M059J (cell line): ENCODE data around the gene ARMC7. TPM values are rescaled to one million over a fixed set of nuclear protein-coding genes. Genes with fewer than 3 reads are reported as not detected.
"Not testable (repeated sequence)": the region's sequence is repeated elsewhere in the genome, so short reads cannot be mapped to it uniquely, and the experiment has no call there.

Experiments used
- DNase-seq: peaks from one replicate; pipeline ENCODE4 v3.0.0-alpha.2; 2012; ENCODE audit warnings: low read depth
- total RNA-seq: library from RNA; depleted of rRNA; stranded (reverse); fragments of >200 nt; shearing (Covaris generic); gene quantifications from 2 replicates; pipeline ENCODE4 v1.2.3, GENCODE V29; 2014; rRNA removed

ARMC7 gene
- 4.8 and 6.1 TPM in 2 replicates for total RNA-seq

DNA sequence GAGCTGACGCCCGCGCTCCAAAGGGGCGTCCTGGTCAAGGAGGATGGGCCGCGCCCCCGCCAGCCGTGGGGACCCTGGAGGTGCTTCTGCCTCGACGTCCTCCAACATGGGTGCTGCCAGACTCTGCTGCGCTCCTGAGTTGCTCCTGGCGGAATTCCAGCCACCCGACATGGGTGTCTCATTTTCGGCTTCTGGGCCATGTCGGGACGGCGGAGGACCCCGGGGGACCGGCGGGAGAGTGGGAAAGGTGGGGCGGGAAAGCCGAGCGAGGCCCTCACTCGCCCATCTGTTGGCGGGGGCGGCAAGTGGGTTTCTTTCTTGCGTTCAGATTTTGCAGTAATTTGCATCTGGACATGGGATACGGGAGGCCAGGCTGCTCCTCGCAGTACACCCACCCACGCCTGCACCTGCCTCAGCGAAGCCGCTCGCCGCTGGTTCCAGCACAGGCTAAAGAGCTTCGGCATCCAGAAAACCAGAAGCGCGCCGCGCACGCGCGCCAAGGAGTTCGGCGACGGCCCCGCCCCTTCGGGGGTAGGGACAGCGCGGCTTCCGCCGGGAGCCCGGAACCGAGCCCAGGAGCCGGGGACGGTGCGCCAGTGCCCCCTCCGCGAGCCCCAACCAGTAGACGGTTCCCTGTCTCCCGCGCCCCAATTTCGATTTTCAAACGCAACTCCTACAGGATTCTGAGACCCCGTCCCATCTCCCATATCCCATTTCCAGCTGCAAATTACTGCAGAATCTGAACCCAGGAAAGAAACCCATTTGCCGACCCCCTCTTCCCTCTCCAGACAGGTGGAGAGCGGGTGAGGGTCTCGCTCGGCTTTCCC, at the start of gene ARMC7:
ARMC7 (plus strand) TSS at position 563 of the 827 bp plus-strand sequence. CDS start 320 bp downstream, outside the sequence.
- peak; percentile 83 for DNase-seq

- DNase-seq: no peak
These were observed 49.2 kb upstream of the ARMC7 start for GRCh38 chr17:75060434-75061054.

DNA sequence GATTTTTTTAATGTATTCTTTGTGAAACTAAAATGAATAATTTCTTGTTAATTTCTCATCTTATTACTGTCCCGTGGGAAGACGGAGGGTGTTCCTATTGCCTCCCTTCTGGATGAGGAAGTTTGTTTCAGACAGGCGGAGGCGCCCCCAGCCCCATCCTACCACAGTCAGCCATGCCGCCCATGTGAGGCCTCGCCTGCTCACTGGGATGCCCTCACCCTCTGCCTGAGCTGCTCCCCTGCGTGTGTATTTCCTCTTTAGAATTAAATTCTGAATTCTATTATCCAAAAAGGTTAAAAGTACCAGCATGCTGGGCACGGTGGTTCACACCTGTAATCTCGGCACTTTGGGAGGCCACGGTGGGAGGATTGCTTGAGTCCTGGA, 48.7 kb upstream of the ARMC7 start:
- no peak for DNase-seq

DNA sequence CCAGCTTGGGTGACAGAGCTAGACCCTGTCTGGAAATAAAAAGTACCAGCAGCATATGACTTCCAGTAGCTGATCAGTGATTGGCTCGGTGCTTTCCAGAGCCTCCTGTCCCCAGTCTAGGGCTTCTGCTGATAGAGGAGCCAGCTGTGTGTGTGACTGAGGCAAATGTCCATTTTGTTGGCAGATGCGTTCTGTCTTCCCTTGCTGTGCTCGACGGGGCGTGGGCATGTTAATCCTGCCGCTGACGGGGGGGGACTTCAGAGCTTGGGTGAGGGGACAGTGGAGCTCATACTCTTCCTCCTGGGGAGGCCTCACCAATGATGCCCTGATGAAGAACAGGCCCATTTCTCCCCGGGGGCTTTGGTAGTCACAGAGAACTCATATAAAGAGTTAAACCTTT, 48.2 kb upstream of the ARMC7 start:
- no peak for DNase-seq

- no peak for DNase-seq
These were observed 46.6 kb upstream of the ARMC7 start for GRCh38 chr17:75063201-75063600.

DNA sequence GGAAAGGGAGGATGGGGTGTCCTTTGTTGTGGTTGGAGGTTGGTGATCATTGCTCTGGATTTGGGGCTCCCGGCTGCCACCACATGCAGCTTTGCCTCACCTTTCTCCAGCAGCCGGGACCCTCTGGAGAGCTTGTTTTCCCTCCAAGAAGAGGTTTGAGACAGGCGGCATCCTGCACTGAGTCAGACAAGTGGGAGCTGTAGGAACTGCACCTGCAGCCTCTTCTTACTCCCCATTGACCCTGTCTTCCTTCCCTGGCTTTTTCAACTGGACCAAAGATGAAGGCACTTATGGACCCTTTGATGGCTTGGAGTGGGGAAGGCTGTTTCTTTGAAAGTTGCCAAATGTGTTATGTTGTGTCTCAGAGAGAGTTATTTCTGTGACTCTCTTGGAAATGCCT, 46.1 kb upstream of the ARMC7 start:
- no peak for DNase-seq

GRCh38 chr17:75064040-75064439, 45.7 kb upstream of the ARMC7 start:
- DNase-seq: no peak

- no peak for DNase-seq
These were observed 45.3 kb upstream of the ARMC7 start for GRCh38 chr17:75064460-75064859.

- no peak for DNase-seq
These were observed 44.8 kb upstream of the ARMC7 start for GRCh38 chr17:75064867-75065561.

- DNase-seq: peak; percentile 40
These were observed 44.1 kb upstream of the ARMC7 start for GRCh38 chr17:75065562-75066151.

DNA sequence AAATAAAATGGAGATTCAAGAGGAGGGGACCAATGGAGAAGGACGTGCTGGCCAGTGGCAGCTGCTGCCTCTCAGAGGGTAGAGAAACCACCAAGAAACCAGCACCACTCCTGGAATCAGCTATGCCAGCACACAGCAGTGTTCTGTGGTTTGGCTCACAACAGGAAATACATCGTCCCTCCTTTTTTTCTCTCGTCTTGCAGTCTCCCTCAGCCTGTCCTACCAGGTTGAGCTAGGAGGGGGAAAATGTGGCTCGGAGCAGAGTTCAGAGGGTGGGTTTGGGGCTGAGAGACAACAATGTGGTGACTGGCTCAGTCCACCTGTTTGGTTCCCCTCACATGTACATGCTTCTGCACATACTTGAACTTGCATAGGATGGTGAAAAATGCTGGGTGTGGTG, 41.9 kb upstream of the ARMC7 start:
- peak; percentile 32 for DNase-seq

- no peak for DNase-seq
These were observed 41.0 kb upstream of the ARMC7 start for GRCh38 chr17:75068750-75069149.

DNA sequence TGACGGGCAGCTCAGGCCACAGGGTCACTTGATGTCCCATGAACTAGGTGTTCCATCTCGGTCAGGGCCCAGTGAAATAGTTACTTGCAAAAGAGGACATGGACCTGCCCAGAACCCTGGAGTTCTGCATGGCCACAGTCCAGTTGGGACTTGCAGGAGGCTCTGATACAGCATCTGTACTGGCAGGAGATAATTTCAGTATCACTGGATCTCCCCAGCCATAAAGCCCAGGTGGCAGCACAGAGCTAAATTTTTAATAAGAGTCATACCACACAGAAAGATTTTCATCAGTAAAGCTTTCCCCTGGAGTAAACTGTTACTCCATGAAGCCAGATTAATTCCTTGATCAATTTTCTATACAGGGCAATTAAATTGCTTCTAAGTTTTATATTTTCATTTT, 40.0 kb upstream of the ARMC7 start:
- DNase-seq: peak; percentile 44

- DNase-seq: not testable (repeated sequence)
These were observed 38.1 kb upstream of the ARMC7 start for GRCh38 chr17:75071478-75072271.

DNA sequence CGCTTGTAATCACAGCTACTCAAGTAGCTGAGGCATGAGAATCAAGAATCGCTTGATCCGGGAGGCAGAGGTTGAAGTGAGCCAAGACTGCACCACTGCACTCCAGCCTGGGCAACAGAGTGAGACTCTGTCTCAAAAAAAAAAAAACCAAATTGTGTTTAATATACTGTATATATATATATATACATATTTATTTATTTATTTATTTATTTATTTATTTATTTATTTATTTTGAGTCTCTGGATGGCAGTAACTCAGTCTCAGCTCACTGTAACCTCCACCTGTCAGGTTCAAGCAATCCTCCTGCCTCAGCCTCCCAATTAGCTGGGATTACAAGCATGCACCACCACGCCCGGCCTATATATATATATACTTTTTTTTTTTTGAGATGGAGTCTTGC, 36.9 kb upstream of the ARMC7 start:
- not testable (repeated sequence) for DNase-seq

DNA sequence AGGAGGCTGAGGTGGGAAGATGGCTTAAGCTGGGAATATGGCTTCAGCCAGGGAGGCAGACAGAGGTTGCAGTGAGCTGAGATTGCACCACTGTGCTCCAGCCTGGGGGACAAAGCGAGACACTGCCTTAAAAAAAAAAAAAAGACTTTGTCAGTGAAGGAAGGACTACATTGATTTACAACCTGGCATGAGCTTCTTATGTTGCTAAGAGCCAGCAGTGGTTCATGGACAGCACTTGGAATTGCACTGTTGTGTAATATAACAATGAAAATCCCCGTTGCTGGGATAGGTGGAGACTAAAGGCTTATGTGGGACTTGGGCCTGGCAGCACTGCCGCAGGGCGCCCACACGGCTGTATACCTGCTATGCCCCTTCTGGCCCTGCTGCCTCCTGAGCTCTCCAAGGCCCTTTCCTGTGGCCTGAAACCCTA, 36.1 kb upstream of the ARMC7 start:
- DNase-seq: no peak

- DNase-seq: no peak
These were observed 35.2 kb upstream of the ARMC7 start for GRCh38 chr17:75074532-75074931.

GRCh38 chr17:75075597-75076336, 34.0 kb upstream of the ARMC7 start:
- no peak for DNase-seq

DNA sequence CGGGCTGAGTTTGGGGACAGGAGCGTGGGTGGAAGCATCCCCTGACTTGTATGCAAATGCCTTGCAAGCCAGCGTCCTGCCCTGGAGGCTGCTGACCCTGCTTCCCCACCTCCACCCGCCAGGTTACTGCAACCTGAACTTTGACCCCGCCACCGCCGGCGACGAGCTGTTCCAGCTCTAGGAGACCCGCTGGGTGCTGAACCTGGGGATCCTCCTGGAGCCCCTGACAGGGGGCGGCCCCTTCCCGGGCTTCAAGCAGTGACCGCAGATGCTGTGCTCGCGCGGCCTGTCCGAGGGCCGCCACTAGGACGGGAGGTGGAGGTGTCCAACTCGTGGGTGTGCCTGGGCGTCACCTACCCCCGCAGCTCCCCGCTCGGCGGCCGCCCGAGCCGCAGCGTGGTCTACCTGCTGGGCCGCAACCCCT, 32.7 kb upstream of the ARMC7 start:
- no peak for DNase-seq

DNA sequence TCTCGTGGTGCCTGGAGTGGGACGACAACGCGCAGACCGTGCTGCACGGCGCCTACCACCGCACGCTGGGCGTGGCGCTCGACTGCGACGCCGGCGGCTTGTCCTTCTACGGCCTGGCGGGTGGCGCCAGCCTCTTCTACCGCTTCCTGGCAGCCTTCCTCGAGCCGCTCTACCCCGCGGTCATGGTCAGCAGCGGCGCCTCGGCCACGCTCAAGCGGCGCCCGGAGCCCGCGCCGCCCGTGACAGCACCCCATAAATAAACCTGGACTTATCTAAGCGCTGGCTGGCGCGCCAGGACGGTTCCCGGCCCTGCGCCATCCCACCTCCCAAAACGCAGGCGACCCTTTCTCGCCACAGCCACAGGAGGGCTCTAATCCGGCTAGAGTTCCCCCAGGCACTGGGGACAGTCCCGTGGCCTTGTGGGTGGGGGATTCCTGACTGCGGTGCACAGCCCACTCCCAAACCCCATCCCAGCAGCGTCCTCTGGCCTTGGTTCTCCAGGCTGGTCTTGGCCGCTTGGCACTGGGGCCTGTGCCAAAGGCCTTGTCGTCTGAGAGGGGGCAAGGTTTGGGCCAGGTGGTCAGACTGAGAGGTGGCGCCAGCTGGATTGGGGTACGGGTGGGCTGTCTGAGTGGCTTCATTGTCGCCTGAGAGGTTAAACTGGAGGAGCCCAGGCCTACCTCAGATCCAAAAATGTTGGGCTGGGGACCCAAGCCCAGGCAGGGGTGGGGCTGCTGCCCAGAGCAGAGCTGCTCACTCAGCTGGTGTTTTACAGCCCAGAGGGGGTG, 32.1 kb upstream of the ARMC7 start:
- no peak for DNase-seq
